K562 (cell line): Measurements from ENCODE around the gene FOXL3. TPM values are rescaled to one million over a fixed set of nuclear protein-coding genes. Genes with fewer than 3 reads are reported as not detected.

ENCODE experiments used
- ATAC-seq: fragments of 200-7000 bp; cut with Tn5 transposase; 3 replicates; pipeline ENCODE4 v1.9.1; 2020; ENCODE audit warnings: moderate library complexity
- BruUV-seq: library from RNA; stranded (reverse); fragments of 400-500 nt; replicated peaks from 2 replicates; lab custom pipeline; 2021; lab: Mats Ljungman, UMichigan
- CTCF ChIA-PET: fragments of 300-600 bp; formaldehyde crosslinking; extraction: SDS; loops from one replicate; lab custom pipeline; 2021; ENCODE audit warnings: low intra/inter-chr PET ratio; lab: Yijun Ruan, JAX
- POLR2A ChIA-PET: fragments of 300-600, 350-650 bp; sonication (Branson Sonifier 250); formaldehyde crosslinking; extraction: SDS; loops from one replicate; lab custom pipeline; 2021; ENCODE audit warnings: antibody characterized with exemption, inconsistent platforms; lab: Yijun Ruan, JAX
- DNase-seq, 4 experiments: peaks; one replicate each; pipeline versions ENCODE4 v3.0.0 to v3.0.0-alpha.2; 2011 to 2018; ENCODE audit warnings: low spot score in 3 of 4, mixed read lengths in 3 of 4; ENCODE audit errors: extremely low read depth in 1 of 4
- FAIRE-seq: peaks from 2 replicates; lab custom pipeline; 2011; peaks lifted over from hg19 to GRCh38; lab: Jason Lieb, UNC
- H2AFZ ChIP-seq: 2 replicates; pipeline ENCODE4 v1.6.0; 2011; ENCODE audit warnings: low read depth, low read length, control low read depth, inconsistent platforms
- H3K27ac ChIP-seq: fragments of 200-600 bp; 3 replicates; pipeline ENCODE4 v1.8.0; 2011; ENCODE audit warnings: low read depth, mild to moderate bottlenecking, control low read depth, inconsistent platforms, low read length, moderate library complexity, mixed read lengths; ENCODE audit errors: extremely low read depth
- H3K27me3 ChIP-seq, 2 experiments: fragments of 300-600 bp in 1 of 2; 2 replicates in 1 of 2; 3 replicates in 1 of 2; pipeline versions ENCODE4 v1.6.0 to v1.8.0; 2011; ENCODE audit warnings: inconsistent platforms in 2 of 2, low read length in 2 of 2, mild to moderate bottlenecking in 1 of 2, mixed read lengths in 1 of 2, moderate library complexity in 1 of 2; ENCODE audit not compliant: control insufficient read depth in 2 of 2, insufficient read depth in 2 of 2
- H3K36me3 ChIP-seq: fragments of 300-600 bp; 3 replicates; pipeline ENCODE4 v1.8.0; 2011; ENCODE audit warnings: mild to moderate bottlenecking, low read length, inconsistent platforms; ENCODE audit not compliant: control insufficient read depth, insufficient read depth
- H3K4me1 ChIP-seq, 2 experiments: fragments of 200-600 bp in 1 of 2; replicated peaks in 1 of 2; 2 replicates in 1 of 2; 3 replicates in 1 of 2; pipeline versions ENCODE4 v1.5.1 to v1.8.0; 2011; ENCODE audit warnings: inconsistent platforms in 2 of 2, low read length in 2 of 2, mild to moderate bottlenecking in 1 of 2, mixed read lengths in 1 of 2, moderate library complexity in 1 of 2; ENCODE audit not compliant: control insufficient read depth in 2 of 2, insufficient read depth in 2 of 2
- H3K4me2 ChIP-seq: 2 replicates; pipeline ENCODE4 v1.6.1; 2011; ENCODE audit warnings: low read length, control low read depth, inconsistent platforms, mixed read lengths; ENCODE audit not compliant: insufficient read depth
- H3K4me3 ChIP-seq: fragments of 200-600 bp; sonication (generic), shearing (Covaris generic); 2 replicates; pipeline ENCODE4 v1.5.1; 2016; ENCODE audit warnings: control low read depth, inconsistent platforms
- H3K79me2 ChIP-seq: fragments of 200-600 bp; 3 replicates; pipeline ENCODE4 v1.8.0; 2011; ENCODE audit warnings: low read length, inconsistent platforms; ENCODE audit not compliant: control insufficient read depth, insufficient read depth
- H3K9ac ChIP-seq, 2 experiments: 2 replicates each; pipeline versions ENCODE4 v1.6.0 to v1.6.1; 2011; ENCODE audit warnings: low read depth in 2 of 2, low read length in 2 of 2, control low read depth in 1 of 2, inconsistent platforms in 1 of 2, mild to moderate bottlenecking in 1 of 2, mixed read lengths in 1 of 2; ENCODE audit not compliant: insufficient read depth in 1 of 2
- H3K9me1 ChIP-seq: one replicate; pipeline ENCODE4 v1.6.0; 2011; ENCODE audit warnings: inconsistent platforms, mild to moderate bottlenecking, low read length, moderate library complexity; ENCODE audit not compliant: control insufficient read depth, insufficient read depth
- H3K9me3 ChIP-seq: replicated peaks from 2 replicates; pipeline ENCODE4 v1.5.1; 2011; ENCODE audit warnings: low read depth, low read length, inconsistent platforms; ENCODE audit not compliant: control insufficient read depth, insufficient read depth
- H4K20me1 ChIP-seq: replicated peaks from 2 replicates; pipeline ENCODE4 v1.6.1; 2011; ENCODE audit warnings: low read length, inconsistent platforms, mixed read lengths; ENCODE audit not compliant: control insufficient read depth, insufficient read depth
- CBFA2T3 ChIP-seq: fragments of 450-650 bp; IDR thresholded peaks from 2 replicates; pipeline ENCODE4 v1.6.1; 2017
- GTF2E2 ChIP-seq: fragments of 200-800 bp; sonication (Bioruptor generic); IDR thresholded peaks from 2 replicates; pipeline ENCODE4 v1.6.1; 2016; ENCODE audit warnings: missing genetic modification characterization, missing compliant biosample characterization
- HNRNPH1 ChIP-seq: fragments of 200-400 bp; formaldehyde crosslinking; optimal IDR thresholded peaks from 2 replicates; pipeline ENCODE3; 2017; ENCODE audit warnings: low read depth, mild to moderate bottlenecking, low read length, moderate library complexity
- ZFP30 ChIP-seq: fragments of 250-450 bp; sonication (Bioruptor Pico); IDR thresholded peaks from 2 replicates; pipeline ENCODE4 v1.8.0; 2022; ENCODE audit warnings: moderate library complexity, mild to moderate bottlenecking, inconsistent platforms, borderline replicate concordance
- WGBS: fragments of 100-300 bp; shearing (Covaris generic); methylation state at CpG from one replicate; pipeline ENCODE4 v1.1.6; 2016; ENCODE audit warnings: low coverage, mixed read lengths; ENCODE audit not compliant: insufficient coverage; ENCODE audit errors: missing lambda C conversion rate; 5-methylcytosine and 5-hydroxymethylcytosine counted together
- in situ Hi-C: fragments of 300-500 bp; cut with MboI; formaldehyde crosslinking; loops from 4 replicates; pipeline ENCODE4 v1.15.0; 2018; ENCODE audit warnings: inconsistent platforms, mixed read lengths
- intact Hi-C: fragments of 100-400 bp; cut with micrococcal nuclease; formaldehyde crosslinking; loops from 2 replicates; pipeline ENCODE4 v1.14.2; 2022
- polyA plus RNA-seq, 8 experiments: library from polyadenylated mRNA; depleted of rRNA in 4 of 8; stranded (reverse) in 5 of 8; unstranded in 3 of 8; fragments of >200 nt; fragmentation: Nextera tagmentation in 2 of 8; fragmentation: Illumina TruSeq in 1 of 8; extraction: Ambion mirVana in 2 of 8; extraction: Trizol in 1 of 8; gene quantifications; 2 replicates each; pipeline versions ENCODE4 v1.2.1 to v1.2.3, GENCODE V29; 2011 to 2014; ENCODE audit warnings: inconsistent platforms in 1 of 8, missing spikeins in 1 of 8
- total RNA-seq, 7 experiments: library from RNA; depleted of rRNA in 6 of 7; stranded (reverse); fragments of >200 nt in 6 of 7; fragmentation: Illumina TruSeq in 2 of 7; extraction: Trizol in 2 of 7; gene quantifications; 2 replicates each; pipeline versions ENCODE4 v1.2.1 to v1.2.3, GENCODE V29; 2011 to 2021; ENCODE audit warnings: low replicate concordance in 1 of 7
- TF ChIP-seq, protein P1 (sequence below): IDR thresholded peaks from 2 replicates; pipeline ENCODE4 v1.6.1; 2011; ENCODE audit not compliant: insufficient read length; ENCODE audit errors: extremely low read depth
- TF ChIP-seq, protein P2 (sequence below): sonication (generic); formaldehyde crosslinking; IDR thresholded peaks from 2 replicates; pipeline ENCODE4 v1.8.0; 2023; ENCODE audit warnings: mild to moderate bottlenecking, missing genetic modification reagents

FOXL3 gene
- total and polyA plus RNA-seq, 9 of the 15 experiments (the other 6 are each of a cell fraction or from before 2014, with no cell fraction given) = not detected

DNA sequence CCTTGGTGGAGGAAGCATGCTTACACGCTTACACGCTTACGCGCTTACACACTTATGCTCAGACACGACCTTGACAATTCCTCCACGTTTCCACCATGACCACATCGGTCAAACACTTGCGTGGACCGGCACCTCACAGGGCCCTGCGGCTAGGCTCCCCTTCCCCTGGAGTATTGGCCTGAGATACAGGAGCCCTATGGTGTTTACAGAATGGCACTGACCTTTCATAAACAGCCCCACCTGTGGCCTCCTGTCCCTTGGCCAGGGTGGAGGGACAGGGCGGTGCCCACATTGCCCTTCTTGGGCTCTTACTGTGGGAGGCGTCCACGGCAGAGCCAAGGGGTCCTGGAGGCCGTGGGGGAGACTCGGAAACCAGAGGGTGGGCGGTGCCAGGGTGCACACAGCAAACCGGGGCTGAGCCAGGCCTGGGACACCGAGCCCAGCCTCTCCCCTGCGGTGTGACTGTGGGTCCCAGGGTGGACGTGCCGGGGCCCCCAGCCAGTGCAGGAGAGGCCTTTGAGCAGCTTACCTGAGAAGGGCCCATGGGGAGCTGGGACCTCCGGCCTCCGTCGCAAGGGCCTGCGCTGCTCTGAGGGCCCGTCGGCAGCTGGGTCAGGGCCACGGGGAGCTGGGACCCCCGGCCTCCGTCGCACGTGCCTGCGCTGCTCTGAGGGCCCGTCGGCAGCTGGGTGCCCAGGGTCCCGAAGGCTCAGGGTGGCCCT is 44.2 kb upstream of the FOXL3 start:
- H3K36me3 ChIP-seq = no peaks in the 10 kb centered on the region
- no peak overlapping the region for H3K9ac ChIP-seq
- DNase-seq = no peak
- ATAC-seq = no peak
- CTCF ChIA-PET = no interaction called here
- H3K79me2 ChIP-seq = no peaks in the 10 kb centered on the region
- H3K9me3 ChIP-seq = no peaks in the 10 kb centered on the region
- no peaks in the 10 kb centered on the region for H3K9me1 ChIP-seq
- H3K27ac ChIP-seq = no peak overlapping the region
- POLR2A ChIA-PET = no interaction called here
- H3K4me3 ChIP-seq = no peak overlapping the region
- WGBS = 9% methylated on average over 34 of the region's 36 CpGs
- TF ChIP-seq CBFA2T3 = no peak
- TF ChIP-seq, protein P1, sequence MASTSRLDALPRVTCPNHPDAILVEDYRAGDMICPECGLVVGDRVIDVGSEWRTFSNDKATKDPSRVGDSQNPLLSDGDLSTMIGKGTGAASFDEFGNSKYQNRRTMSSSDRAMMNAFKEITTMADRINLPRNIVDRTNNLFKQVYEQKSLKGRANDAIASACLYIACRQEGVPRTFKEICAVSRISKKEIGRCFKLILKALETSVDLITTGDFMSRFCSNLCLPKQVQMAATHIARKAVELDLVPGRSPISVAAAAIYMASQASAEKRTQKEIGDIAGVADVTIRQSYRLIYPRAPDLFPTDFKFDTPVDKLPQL = no peak
- no peak for TF ChIP-seq GTF2E2 (tag)
- TF ChIP-seq, protein P2, sequence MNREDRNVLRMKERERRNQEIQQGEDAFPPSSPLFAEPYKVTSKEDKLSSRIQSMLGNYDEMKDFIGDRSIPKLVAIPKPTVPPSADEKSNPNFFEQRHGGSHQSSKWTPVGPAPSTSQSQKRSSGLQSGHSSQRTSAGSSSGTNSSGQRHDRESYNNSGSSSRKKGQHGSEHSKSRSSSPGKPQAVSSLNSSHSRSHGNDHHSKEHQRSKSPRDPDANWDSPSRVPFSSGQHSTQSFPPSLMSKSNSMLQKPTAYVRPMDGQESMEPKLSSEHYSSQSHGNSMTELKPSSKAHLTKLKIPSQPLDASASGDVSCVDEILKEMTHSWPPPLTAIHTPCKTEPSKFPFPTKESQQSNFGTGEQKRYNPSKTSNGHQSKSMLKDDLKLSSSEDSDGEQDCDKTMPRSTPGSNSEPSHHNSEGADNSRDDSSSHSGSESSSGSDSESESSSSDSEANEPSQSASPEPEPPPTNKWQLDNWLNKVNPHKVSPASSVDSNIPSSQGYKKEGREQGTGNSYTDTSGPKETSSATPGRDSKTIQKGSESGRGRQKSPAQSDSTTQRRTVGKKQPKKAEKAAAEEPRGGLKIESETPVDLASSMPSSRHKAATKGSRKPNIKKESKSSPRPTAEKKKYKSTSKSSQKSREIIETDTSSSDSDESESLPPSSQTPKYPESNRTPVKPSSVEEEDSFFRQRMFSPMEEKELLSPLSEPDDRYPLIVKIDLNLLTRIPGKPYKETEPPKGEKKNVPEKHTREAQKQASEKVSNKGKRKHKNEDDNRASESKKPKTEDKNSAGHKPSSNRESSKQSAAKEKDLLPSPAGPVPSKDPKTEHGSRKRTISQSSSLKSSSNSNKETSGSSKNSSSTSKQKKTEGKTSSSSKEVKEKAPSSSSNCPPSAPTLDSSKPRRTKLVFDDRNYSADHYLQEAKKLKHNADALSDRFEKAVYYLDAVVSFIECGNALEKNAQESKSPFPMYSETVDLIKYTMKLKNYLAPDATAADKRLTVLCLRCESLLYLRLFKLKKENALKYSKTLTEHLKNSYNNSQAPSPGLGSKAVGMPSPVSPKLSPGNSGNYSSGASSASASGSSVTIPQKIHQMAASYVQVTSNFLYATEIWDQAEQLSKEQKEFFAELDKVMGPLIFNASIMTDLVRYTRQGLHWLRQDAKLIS (CRISPR knock-in tag) = no peak
- TF ChIP-seq HNRNPH1 = no peak
- TF ChIP-seq ZFP30 (CRISPR knock-in tag) = no peak
- H2AFZ ChIP-seq = no peak overlapping the region
- H3K4me2 ChIP-seq = no peak overlapping the region
- peaks cover 12% of the 10 kb centered on the region for H4K20me1 ChIP-seq
- BruUV-seq = no TSS peak
- in situ Hi-C loops (no loop called here), intact Hi-C loops (no loop called here)
- peaks cover 40 to 66% of the 10 kb centered on the region in 2 experiments for H3K27me3 ChIP-seq
- no peak for FAIRE-seq
- H3K4me1 ChIP-seq = peaks cover 0 to 17% of the 10 kb centered on the region in 2 experiments; a peak in 2 of 5 replicates
